Heart right ventricle (tissue), 16 donors: ENCODE results near the gene BTBD10. TPM values are rescaled to one million over a fixed set of nuclear protein-coding genes. Genes with fewer than 3 reads are reported as not detected.
A peak's percentile ranks its signal among the peaks of the same experiment; 100 is the strongest.

Experiments used
- ATAC-seq, 8 donors: fragments of 200-7000 bp; cut with Tn5 transposase; one replicate each; pipeline ENCODE4 v1.9.1; 2020; ENCODE audit warnings: mild to moderate bottlenecking in 8 of 8, moderate library complexity in 8 of 8, moderate number of reproducible peaks in 1 of 8
- DNase-seq, 2 donors: peaks; one replicate each; pipeline ENCODE4 v3.0.0-alpha.2; 2020
- H3K27ac ChIP-seq, 10 donors: fragments of 200-600 bp; sonication (generic) in 2 of 10; one replicate each; pipeline versions ENCODE4 v1.5.0 to v1.8.0; 2020 to 2022; ENCODE audit warnings: mild to moderate bottlenecking in 3 of 10
- H3K27me3 ChIP-seq, 7 donors: fragments of 200-600 bp; one replicate each; pipeline ENCODE4 v1.8.0; 2021 to 2022; ENCODE audit warnings: mild to moderate bottlenecking in 2 of 7
- H3K36me3 ChIP-seq, 9 donors: fragments of 200-600 bp; sonication (generic) in 1 of 9; one replicate each; pipeline versions ENCODE4 v1.5.0 to v1.8.0; 2020 to 2022; ENCODE audit warnings: mild to moderate bottlenecking in 2 of 9
- H3K4me1 ChIP-seq, 9 donors: fragments of 200-600 bp; sonication (generic) in 1 of 9; one replicate each; pipeline versions ENCODE4 v1.5.0 to v1.8.0; 2020 to 2022; ENCODE audit warnings: mild to moderate bottlenecking in 4 of 9
- H3K4me3 ChIP-seq, 10 donors: fragments of 200-600 bp; sonication (generic) in 2 of 10; one replicate each; pipeline versions ENCODE4 v1.5.0 to v1.8.0; 2020 to 2022; ENCODE audit warnings: mild to moderate bottlenecking in 7 of 10, moderate library complexity in 2 of 10
- H3K9me3 ChIP-seq, 11 donors: fragments of 200-600 bp in 10 of 11; sonication (generic) in 2 of 11; one replicate each; pipeline versions ENCODE4 v1.5.0 to v1.8.0; 2013 to 2022; ENCODE audit warnings: mild to moderate bottlenecking in 2 of 11, control low read depth in 1 of 11, moderate library complexity in 1 of 11
- CTCF ChIP-seq, 9 donors: fragments of 200-600 bp; sonication (generic) in 2 of 9; IDR thresholded peaks; one replicate each; pipeline versions ENCODE4 v1.5.0 to v1.8.0; 2021 to 2022; ENCODE audit warnings: antibody characterized with exemption in 9 of 9, mild to moderate bottlenecking in 5 of 9, moderate library complexity in 1 of 9
- WGBS, 2 donors: extraction: QIAGEN DNeasy Blood & Tissue Kit; methylation state at CpG; one replicate each; pipeline ENCODE4 v1.1.7; 2013; ENCODE audit warnings: inconsistent platforms in 1 of 2; 5-methylcytosine and 5-hydroxymethylcytosine counted together
- intact Hi-C, 10 donors: fragments of 100-400 bp; cut with DNase I; formaldehyde crosslinking; loops; one replicate each; pipeline versions ENCODE4 v1.11.1 to v1.14.2; 2022
- polyA plus RNA-seq, 2 donors: library from polyadenylated mRNA; stranded (reverse); fragments of 200-250 nt; gene quantifications; one replicate each; pipeline ENCODE4 v1.2.3, GENCODE V29; 2013
- total RNA-seq, 10 donors: library from RNA; stranded (reverse); fragmentation: NEBNext Ultra II Directional in 3 of 10; extraction: Animal tissue kit (Norgen Biotek cat#: 25700) in 3 of 10; gene quantifications; one replicate each; pipeline versions ENCODE4 v1.2.1 to v1.2.4, GENCODE V29; 2021 to 2023
- donor health status: Arrhythmogenic right ventricular cardiomyopathy.
- donor health status: ischemic (EF 13 %, LVEDD 7.1; RV severe dilation, severe dysfunction).
- donor health status: healthy with polysubstance abuse.
- donor health status: DM: no; HTN: yes; CAD: no.
- donor health status: DM: no; HTN: no; CAD: no.
- donor health status: ischemic (EF 25% LVEDD 6.9; RV normal size, moderate dysfunction).
- donor health status: ischemic (EF 25% LVEDD 5.7; RV mildly dilated, moderate dysfunction).
- donor health status: healthy.
- donor health status: DM: yes; HTN: yes; CAD: no.
- donor health status: Ischemic cardiomyopathy.
- donor health status: ischemic (EF 35%, LVEDD 5.7; RV mildly dilated, moderate dysfunction).
- donor health status: nonischemic (EF 11% LVEDD 7.7; RV severe dilation, severe dysfunction).
- donor health status: DM: yes; HTN: yes; CAD: no.
- donor health status: PGD.
- donor health status: ischemic (EF 29% LVEDD 5.4; RV normal size, mild dysfunction).
- donor health status: nonischemic (EF 23%, LVEDD 6.1; RV moderate dilation, normal function).

BTBD10 gene
- total and polyA plus RNA-seq, 12 donors = 6.8 to 36.5 (median 23.2) TPM

- peak in 8 of 9 donors; percentile 41 to 74 (median 62) for TF ChIP-seq CTCF (IDR thresholded peaks at IDR 0.05)
- 6 to 9% methylated on average over 6 of the region's 6 CpGs for whole genome bisulfite sequencing, 2 donors
- Histone ChIP-seq H3K9me3 (no peaks in the 10 kb centered on the region), H3K4me3 (no peak overlapping the region), H3K4me1 (peaks cover 0 to 29% (median 18%) of the 10 kb centered on the region in 9 donors), H3K36me3 (no peaks in the 10 kb centered on the region), H3K27ac (no peak overlapping the region), H3K27me3 (peaks cover 0 to 15% (median 4%) of the 10 kb centered on the region in 7 donors)
- DNase-seq (no peak), ATAC-seq (no peak)
- intact Hi-C loops = loop anchor here in 4 of 10 donors (2.0 to 10.0 kb wide), 3 partner anchors 73 to 254 kb away; no protein-coding TSS in a partner anchor
Measured at GRCh38 chr11:13465909-13466371, 2.9 kb upstream of the BTBD10 start.

- Histone ChIP-seq H3K27me3 (peaks cover 0 to 11% (median 0%) of the 10 kb centered on the region in 7 donors), H3K27ac (peak overlapping the region in 9 of 10 donors; percentile 81 to 94 (median 91)), H3K36me3 (no peaks in the 10 kb centered on the region), H3K4me1 (peaks cover 0 to 40% (median 23%) of the 10 kb centered on the region in 9 donors), H3K9me3 (no peaks in the 10 kb centered on the region), H3K4me3 (peak overlapping the region; percentile 67 to 95 (median 88))
- ATAC-seq (no peak), DNase-seq (no peak)
- no peak for TF ChIP-seq CTCF (IDR thresholded peaks at IDR 0.05)
- WGBS, 2 donors = 31 to 33% methylated on average over 12 of the region's 12 CpGs
- intact Hi-C loops = loop anchor here in 3 of 10 donors (10.0 kb wide), 1 partner anchor 79 kb away; no protein-coding TSS in a partner anchor
Measured at GRCh38 chr11:13463779-13464290, 813 bp upstream of the BTBD10 start.

- Histone ChIP-seq H3K27me3 (no peaks in the 10 kb centered on the region), H3K9me3 (no peaks in the 10 kb centered on the region), H3K4me3 (peak overlapping the region; percentile 67 to 95 (median 88)), H3K27ac (peak overlapping the region; percentile 61 to 94 (median 90)), H3K4me1 (peaks cover 0 to 40% (median 24%) of the 10 kb centered on the region in 9 donors), H3K36me3 (no peaks in the 10 kb centered on the region)
- ATAC-seq (peak; percentile 26 to 71 (median 56)), DNase-seq (peak; percentile 57 to 59)
- intact Hi-C loops = loop anchor here in 3 of 10 donors (10.0 kb wide), 1 partner anchor 78 kb away; no protein-coding TSS in a partner anchor
- no peak for TF ChIP-seq CTCF (IDR thresholded peaks at IDR 0.05)
- WGBS, 2 donors = 1 to 2% methylated on average over 18 of the region's 18 CpGs
Measured at GRCh38 chr11:13462311-13462900, 616 bp downstream of the BTBD10 start.

- no peak overlapping the region for H3K4me3 ChIP-seq
- H3K27ac ChIP-seq = peak overlapping the region in 1 of 10 donors; percentile 92
- intact Hi-C loops = loop anchor here in 3 of 10 donors (10.0 kb wide), 1 partner anchor 76 kb away; no protein-coding TSS in a partner anchor
- H3K36me3 ChIP-seq = no peaks in the 10 kb centered on the region
- TF ChIP-seq CTCF (IDR thresholded peaks at IDR 0.05) = no peak
- WGBS, 2 donors = 86 to 89% methylated on average over 3 of the region's 3 CpGs
- no peaks in the 10 kb centered on the region for H3K27me3 ChIP-seq
- no peaks in the 10 kb centered on the region for H3K9me3 ChIP-seq
- no peak for ATAC-seq
- peaks cover 0 to 40% (median 24%) of the 10 kb centered on the region in 9 donors for H3K4me1 ChIP-seq
- no peak for DNase-seq
Measured at GRCh38 chr11:13461291-13461690, 1.7 kb downstream of the BTBD10 start.
